ENCODE data around the gene CCDC102B. TPM values are rescaled to one million over a fixed set of nuclear protein-coding genes. Genes with fewer than 3 reads are reported as not detected.
"Not testable (repeated sequence)": the region's sequence is repeated elsewhere in the genome, so short reads cannot be mapped to it uniquely, and the experiment has no call there.

CCDC102B gene
- 114 TPM for total RNA-seq
- polyA plus RNA-seq, result 5.6 TPM

DNA sequence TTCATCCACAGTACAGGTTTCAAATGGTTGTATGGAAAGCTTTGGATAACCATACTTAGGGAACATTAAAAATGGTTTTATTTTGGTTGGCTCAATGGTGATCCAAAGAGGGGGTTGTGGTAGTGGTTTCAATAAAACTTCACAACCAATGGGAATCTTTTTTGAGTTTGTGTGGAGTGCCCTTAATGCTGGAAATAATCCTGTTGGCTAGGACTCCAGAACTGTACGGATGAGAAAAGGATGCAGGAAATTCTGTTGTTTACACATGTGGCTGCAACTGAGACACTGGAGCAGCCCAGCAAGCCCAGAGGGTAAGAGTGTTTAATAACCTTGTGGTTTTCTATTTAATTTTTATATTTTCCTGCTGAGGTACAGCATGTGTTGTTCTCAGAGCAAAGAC lies at the start of gene CCDC102B:
Gene CCDC102B (plus strand): TSS at position 210 of the 400 bp plus-strand sequence. CDS start 38,684 bp downstream, outside the sequence.
- H3K36me3 ChIP-seq (ENCODE audit: insufficient read depth), result no peaks in the 10 kb centered on the region
- no peak for DNase-seq (ENCODE audit: extremely low spot score)
- WGBS, result 21% methylated on average over 1 of the region's 1 CpG
- H3K27ac ChIP-seq (ENCODE audit: low read depth), result no peak within 1 kb of the TSS
- H3K4me3 ChIP-seq (ENCODE audit: low read depth, low read length), result no peak within 1 kb of the TSS
- no peaks in the 10 kb centered on the region for H3K4me1 ChIP-seq (ENCODE audit: insufficient read depth)

DNA sequence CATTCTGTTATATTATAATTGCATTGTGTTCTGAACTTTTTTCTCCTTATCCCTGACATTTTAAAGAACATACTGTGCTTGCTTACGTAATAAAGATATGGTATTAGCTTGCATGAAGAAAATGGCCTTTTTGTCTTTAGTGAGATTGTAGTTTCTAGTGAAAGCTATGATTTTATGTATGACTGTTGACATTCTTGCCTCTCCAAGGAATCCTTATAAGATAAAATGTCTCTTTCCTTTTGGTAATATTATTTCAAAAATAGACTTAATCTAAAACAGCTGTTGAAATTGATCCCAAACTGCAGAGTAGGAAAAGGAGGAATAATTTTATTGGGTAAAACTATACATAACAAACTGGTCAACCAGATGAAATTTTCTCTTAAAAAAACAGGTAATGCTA lies 40.8 kb upstream of the CCDC102B start:
- H3K27ac ChIP-seq (ENCODE audit: low read depth), result no peak overlapping the region
- DNase-seq (ENCODE audit: extremely low spot score), result no peak
- H3K4me1 ChIP-seq (ENCODE audit: insufficient read depth), result no peaks in the 10 kb centered on the region
- WGBS, result 46% methylated on average over 1 of the region's 1 CpG
- H3K4me3 ChIP-seq (ENCODE audit: low read depth, low read length), result no peak overlapping the region
- H3K36me3 ChIP-seq (ENCODE audit: insufficient read depth), result no peaks in the 10 kb centered on the region

DNA sequence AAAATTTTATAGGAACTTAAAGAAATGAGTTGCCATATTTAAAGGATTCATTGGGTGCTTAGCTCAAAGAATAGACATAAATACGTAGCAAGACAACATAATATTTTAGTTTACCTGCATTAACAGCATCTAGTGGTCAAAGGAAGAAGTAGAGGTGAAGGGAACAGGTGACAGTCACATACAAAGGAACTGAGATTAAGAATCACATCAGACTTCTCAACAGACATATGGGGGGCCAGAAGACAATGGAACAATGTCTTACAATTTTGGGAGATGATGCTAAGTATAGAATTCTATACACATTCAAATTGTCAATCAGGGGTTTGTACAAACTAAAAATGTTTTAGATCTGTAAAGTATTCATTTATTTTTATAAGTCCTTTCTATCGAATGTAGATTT lies 38.6 kb upstream of the CCDC102B start:
- Histone ChIP-seq H3K4me1 (ENCODE audit: insufficient read depth) (no peaks in the 10 kb centered on the region), H3K36me3 (ENCODE audit: insufficient read depth) (no peaks in the 10 kb centered on the region), H3K27ac (ENCODE audit: low read depth) (no peak overlapping the region), H3K4me3 (ENCODE audit: low read depth, low read length) (no peak overlapping the region)
- WGBS, result 93% methylated on average over 2 of the region's 2 CpGs
- no peak for DNase-seq (ENCODE audit: extremely low spot score)

DNA sequence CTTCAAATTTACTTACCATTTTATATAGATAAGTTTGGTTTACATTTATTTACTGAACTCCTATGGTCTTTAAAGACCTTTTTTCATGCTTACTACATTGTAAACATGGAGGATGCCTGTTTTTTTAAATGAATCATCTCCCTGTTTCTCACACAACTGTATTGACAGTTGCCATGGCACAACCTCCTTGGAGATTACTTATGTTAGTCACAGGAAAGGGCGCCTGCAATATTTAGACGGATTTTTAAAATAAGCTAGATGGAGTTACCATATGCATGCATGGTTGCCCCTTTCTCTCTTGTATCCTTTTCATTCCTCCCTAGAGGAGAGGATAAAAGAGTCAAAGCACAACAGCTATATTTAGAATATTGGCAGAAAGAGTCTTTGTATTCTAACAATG lies 34.8 kb upstream of the CCDC102B start:
- 79% methylated on average over 2 of the region's 2 CpGs for WGBS
- no peaks in the 10 kb centered on the region for H3K4me1 ChIP-seq (ENCODE audit: insufficient read depth)
- DNase-seq (ENCODE audit: extremely low spot score), result no peak
- H3K27ac ChIP-seq (ENCODE audit: low read depth), result no peak overlapping the region
- no peak overlapping the region for H3K4me3 ChIP-seq (ENCODE audit: low read depth, low read length)
- H3K36me3 ChIP-seq (ENCODE audit: insufficient read depth), result no peaks in the 10 kb centered on the region

DNA sequence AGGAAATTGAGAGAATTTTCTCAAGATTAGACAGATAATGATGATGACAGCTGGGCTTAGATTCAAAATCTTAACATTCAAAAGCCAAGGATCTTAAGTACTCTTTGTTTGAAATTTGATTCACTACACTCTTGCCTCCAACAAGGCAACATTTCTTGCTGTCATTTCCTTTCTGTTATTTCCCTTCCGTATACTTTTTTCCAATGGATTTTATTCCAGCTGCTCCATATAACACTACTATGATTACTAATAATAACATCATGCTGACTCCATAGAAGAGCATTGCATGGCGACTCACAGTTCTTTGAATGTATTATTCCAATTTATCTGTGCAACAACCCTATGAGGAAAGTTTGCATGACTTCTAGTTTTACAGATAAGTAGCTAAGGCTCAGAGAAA lies 33.9 kb upstream of the CCDC102B start:
- no peak overlapping the region for H3K27ac ChIP-seq (ENCODE audit: low read depth)
- no peaks in the 10 kb centered on the region for H3K4me1 ChIP-seq (ENCODE audit: insufficient read depth)
- DNase-seq (ENCODE audit: extremely low spot score), result no peak
- H3K4me3 ChIP-seq (ENCODE audit: low read depth, low read length), result no peak overlapping the region
- H3K36me3 ChIP-seq (ENCODE audit: insufficient read depth), result no peaks in the 10 kb centered on the region
- WGBS, result 77% methylated on average over 2 of the region's 2 CpGs

DNA sequence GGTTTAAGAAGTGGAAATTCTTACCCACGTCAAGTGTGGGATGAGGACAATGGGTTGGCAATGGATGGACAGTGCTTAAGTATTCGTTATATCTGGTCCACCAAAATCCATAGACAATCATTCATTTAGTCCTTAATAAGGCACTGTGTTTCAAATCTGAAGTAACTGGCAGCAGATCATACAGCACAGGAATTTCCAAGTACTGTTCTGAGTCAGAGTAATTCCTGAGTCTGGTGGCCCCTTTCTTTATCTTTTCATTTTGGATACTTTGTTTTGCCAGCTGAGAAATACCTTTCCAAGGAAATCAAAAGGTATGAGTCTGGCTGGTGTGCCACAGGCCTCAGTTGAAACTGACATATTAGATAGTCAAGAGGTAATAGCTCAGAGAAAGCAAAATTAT lies 31.4 kb upstream of the CCDC102B start:
- Histone ChIP-seq H3K27ac (ENCODE audit: low read depth) (no peak overlapping the region), H3K4me3 (ENCODE audit: low read depth, low read length) (no peak overlapping the region), H3K36me3 (ENCODE audit: insufficient read depth) (no peaks in the 10 kb centered on the region), H3K4me1 (ENCODE audit: insufficient read depth) (no peaks in the 10 kb centered on the region)
- no peak for DNase-seq (ENCODE audit: extremely low spot score)
- WGBS, result 88% methylated on average over 2 of the region's 2 CpGs

DNA sequence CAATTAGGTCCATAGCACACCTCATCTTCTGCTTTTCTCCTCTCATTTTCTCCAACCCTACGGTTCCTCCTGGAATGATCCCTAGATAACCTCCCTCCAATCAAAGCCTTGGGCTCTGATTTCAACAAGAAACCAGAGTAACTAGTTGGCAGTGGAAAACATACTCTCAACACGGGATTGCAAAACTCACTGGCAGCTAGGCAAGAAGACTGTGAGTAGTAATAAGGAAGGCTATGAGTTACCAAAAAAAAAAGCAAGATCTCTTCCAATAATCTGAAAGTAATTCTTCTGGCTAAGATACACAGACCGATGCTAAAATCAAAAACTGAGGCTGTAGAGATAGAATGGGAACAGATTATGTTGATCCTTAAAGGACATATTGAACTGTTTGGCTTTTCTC lies 28.4 kb upstream of the CCDC102B start:
- WGBS, result 59% methylated on average over 3 of the region's 3 CpGs
- Histone ChIP-seq H3K4me3 (ENCODE audit: low read depth, low read length) (no peak overlapping the region), H3K27ac (ENCODE audit: low read depth) (no peak overlapping the region), H3K36me3 (ENCODE audit: insufficient read depth) (no peaks in the 10 kb centered on the region), H3K4me1 (ENCODE audit: insufficient read depth) (no peaks in the 10 kb centered on the region)
- no peak for DNase-seq (ENCODE audit: extremely low spot score)

DNA sequence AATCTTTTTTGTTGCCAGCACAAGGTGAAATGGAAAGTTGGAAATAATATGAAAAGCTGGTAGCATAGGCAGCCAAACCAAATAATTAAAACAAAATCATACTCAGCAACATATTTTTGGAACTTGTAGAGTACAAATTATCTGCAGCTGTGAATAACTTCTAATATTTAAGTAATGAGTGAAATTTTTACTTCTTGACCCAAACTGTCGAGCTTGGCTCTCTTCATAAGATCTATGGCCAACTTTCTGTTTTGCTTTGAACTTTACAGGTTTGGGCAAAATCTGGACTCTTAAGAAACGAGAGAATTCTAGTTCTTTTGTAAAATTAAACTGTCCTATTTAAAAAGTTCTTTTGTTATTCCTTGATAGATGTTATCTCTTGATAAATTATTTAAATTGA lies 25.6 kb upstream of the CCDC102B start:
- WGBS, result 36% methylated on average over 2 of the region's 2 CpGs
- no peaks in the 10 kb centered on the region for H3K36me3 ChIP-seq (ENCODE audit: insufficient read depth)
- DNase-seq (ENCODE audit: extremely low spot score), result no peak
- no peak overlapping the region for H3K27ac ChIP-seq (ENCODE audit: low read depth)
- H3K4me1 ChIP-seq (ENCODE audit: insufficient read depth), result no peaks in the 10 kb centered on the region
- H3K4me3 ChIP-seq (ENCODE audit: low read depth, low read length), result no peak overlapping the region

DNA sequence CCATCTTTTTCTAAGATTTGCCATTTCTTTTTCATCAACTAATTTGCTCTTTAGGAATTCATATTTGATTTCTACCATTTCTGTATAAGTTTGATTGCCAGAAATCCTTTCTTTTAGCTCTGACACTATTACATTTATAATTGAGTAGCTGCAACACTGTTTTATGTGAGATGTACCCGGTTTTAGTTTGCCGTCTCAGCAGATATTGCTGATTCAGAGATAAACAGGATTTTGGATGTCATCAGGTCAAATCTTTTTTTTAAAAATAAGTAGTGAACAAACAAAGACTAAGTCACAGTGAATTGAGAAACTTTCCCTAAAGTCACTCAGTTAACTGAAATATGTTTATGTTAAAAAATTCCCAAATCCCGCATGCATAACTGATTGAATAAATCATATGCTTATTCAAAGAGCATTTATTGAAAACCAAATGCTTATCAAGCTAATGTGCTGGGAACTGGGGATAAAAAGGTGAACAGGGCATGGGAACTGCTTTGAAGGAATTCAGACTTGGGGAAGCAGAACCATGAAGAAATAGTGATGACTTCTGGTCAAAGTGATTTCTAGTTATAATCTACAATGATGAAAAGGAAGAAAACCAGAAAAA lies 19.5 kb upstream of the CCDC102B start:
- Histone ChIP-seq H3K27ac (ENCODE audit: low read depth) (no peak overlapping the region), H3K4me3 (ENCODE audit: low read depth, low read length) (no peak overlapping the region), H3K4me1 (ENCODE audit: insufficient read depth) (no peaks in the 10 kb centered on the region), H3K36me3 (ENCODE audit: insufficient read depth) (no peaks in the 10 kb centered on the region)
- 36% methylated on average over 3 of the region's 3 CpGs for WGBS
- DNase-seq (ENCODE audit: extremely low spot score), result no peak

DNA sequence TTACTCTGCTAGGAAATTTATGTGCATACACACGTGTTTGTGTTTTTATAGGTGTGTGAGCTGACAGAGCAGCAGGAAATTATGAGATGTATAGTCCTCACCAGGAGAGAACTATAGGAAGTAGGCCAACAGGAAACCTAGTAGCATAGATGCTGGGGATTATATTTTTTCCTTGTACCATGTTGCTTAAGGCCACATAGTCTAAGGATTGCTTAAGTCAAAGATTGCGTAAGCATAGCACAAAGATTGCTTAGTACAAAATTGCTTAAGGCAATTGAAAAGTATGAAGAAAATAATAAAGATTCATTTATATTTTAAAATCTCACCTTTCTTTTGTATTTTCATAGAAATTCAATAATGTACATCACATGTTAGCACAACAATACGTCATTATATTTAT lies 18.7 kb upstream of the CCDC102B start:
- H3K4me1 ChIP-seq (ENCODE audit: insufficient read depth), result no peaks in the 10 kb centered on the region
- H3K4me3 ChIP-seq (ENCODE audit: low read depth, low read length), result no peak overlapping the region
- no peak for DNase-seq (ENCODE audit: extremely low spot score)
- H3K27ac ChIP-seq (ENCODE audit: low read depth), result no peak overlapping the region
- H3K36me3 ChIP-seq (ENCODE audit: insufficient read depth), result no peaks in the 10 kb centered on the region
- 67% methylated on average over 3 of the region's 3 CpGs for WGBS

DNA sequence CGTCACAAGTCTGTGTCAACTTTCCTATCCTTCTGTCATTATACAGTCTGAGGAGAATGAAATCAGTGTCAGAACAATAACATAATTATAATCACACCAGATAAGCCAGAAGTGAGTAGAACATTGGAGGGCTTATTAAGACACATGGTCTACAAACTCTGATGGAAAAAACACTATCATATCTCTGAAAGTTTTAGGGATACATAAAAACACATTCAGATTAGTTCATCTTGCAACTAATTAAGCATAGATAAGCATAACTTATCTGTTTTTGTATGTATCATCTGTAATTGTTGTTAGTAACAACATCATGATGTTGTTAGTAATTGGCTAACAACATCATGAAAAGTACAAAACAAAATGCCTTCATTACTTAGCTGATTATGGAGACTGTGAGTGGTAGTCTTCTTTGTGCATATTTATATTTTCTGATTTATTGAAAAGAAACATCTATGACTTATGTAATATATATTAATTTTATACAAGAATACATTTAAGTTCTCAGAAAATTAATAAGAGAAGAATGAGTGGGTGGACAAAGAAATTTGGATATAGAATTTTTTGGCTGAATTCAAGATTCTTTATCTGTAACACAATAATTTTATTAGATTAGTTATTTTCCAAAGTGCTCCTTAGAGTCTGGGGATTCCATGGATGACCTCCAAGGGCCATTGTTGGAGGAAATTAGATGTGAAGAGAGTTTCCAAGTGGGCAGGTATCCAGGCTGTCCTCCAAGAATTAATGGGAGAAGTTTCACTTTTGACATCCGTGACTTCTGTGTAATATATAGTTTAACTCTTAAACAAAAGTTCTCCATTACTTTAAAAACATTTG lies 16.9 kb upstream of the CCDC102B start:
- Histone ChIP-seq H3K27ac (ENCODE audit: low read depth) (no peak overlapping the region), H3K4me1 (ENCODE audit: insufficient read depth) (no peaks in the 10 kb centered on the region), H3K4me3 (ENCODE audit: low read depth, low read length) (no peak overlapping the region), H3K36me3 (ENCODE audit: insufficient read depth) (no peaks in the 10 kb centered on the region)
- no peak for DNase-seq (ENCODE audit: extremely low spot score)
- WGBS, result 60% methylated on average over 2 of the region's 2 CpGs

DNA sequence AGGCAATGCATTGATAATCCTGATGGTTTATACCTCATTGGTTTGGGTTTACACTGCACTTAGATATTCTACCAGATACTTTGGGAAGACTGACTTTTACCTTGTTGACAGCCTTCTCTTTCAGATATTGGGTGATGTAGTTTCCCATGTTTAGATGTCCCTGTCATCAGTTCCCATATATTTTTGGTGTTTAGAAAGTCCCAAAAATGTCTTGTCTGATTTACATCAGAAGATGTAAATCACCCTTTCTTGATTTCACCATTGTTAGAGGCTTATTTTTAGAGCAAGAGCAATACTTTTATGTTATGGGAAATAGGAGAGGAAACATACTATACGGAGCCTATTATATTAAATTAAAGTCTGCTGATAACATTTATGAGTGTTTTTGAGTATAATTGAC lies 14.4 kb upstream of the CCDC102B start:
- Histone ChIP-seq H3K36me3 (ENCODE audit: insufficient read depth) (no peaks in the 10 kb centered on the region), H3K4me3 (ENCODE audit: low read depth, low read length) (no peak overlapping the region), H3K27ac (ENCODE audit: low read depth) (no peak overlapping the region), H3K4me1 (ENCODE audit: insufficient read depth) (no peaks in the 10 kb centered on the region)
- 69% methylated on average over 1 of the region's 1 CpG for WGBS
- DNase-seq (ENCODE audit: extremely low spot score), result no peak

DNA sequence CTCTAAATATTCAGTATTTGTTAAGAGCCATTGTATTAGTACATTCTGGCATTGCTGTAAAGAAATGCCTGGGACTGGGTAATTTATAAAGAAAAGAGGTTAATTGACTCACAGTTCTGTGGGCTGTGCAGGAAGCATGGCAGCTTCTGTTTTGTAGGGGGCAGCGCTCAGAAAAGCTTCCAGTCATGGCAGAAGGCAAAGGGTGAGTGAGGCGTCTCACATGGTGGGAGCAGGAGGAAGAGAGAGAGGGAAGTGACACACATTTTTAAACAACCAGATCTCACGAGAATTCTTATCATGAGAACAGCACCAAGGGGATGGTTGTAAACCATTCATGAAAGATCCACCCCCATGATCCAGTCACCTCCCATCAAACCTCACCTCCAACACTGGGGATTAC lies 13.8 kb upstream of the CCDC102B start:
- no peaks in the 10 kb centered on the region for H3K36me3 ChIP-seq (ENCODE audit: insufficient read depth)
- 76% methylated on average over 3 of the region's 3 CpGs for WGBS
- no peak overlapping the region for H3K27ac ChIP-seq (ENCODE audit: low read depth)
- no peaks in the 10 kb centered on the region for H3K4me1 ChIP-seq (ENCODE audit: insufficient read depth)
- H3K4me3 ChIP-seq (ENCODE audit: low read depth, low read length), result no peak overlapping the region
- no peak for DNase-seq (ENCODE audit: extremely low spot score)

DNA sequence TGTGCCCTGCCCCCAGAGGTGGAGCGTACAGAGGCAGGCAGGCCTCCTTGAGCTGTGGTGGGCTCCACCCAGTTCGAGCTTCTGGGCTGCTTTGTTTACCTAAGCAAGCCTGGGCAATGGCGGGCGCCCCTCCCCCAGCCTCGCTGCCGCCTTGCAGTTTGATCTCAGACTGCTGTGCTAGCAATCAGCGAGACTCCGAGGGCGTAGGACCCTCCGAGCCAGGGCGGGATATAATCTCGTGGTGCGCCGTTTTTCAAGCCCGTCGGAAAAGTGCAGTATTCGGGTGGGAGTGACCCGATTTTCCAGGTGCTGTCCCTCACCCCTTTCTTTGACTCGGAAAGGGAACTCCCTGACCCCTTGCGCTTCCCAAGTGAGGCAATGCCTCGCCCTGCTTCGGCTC lies 7.6 kb upstream of the CCDC102B start:
- H3K4me3 ChIP-seq (ENCODE audit: low read depth, low read length); H3K27ac ChIP-seq (ENCODE audit: low read depth); DNase-seq (ENCODE audit: extremely low spot score); H3K36me3 ChIP-seq (ENCODE audit: insufficient read depth); H3K4me1 ChIP-seq (ENCODE audit: insufficient read depth): not testable (repeated sequence)
- WGBS, result 77% methylated on average over 20 of the region's 22 CpGs

Data from urinary bladder (tissue), 4 donors.